CD4-positive, alpha-beta memory T cell (primary cell): Measurements from ENCODE around the gene TBP. TPM values are rescaled to one million over a fixed set of nuclear protein-coding genes. Genes with fewer than 3 reads are reported as not detected.

Source experiments
- CTCF ChIA-PET: fragments of 350-600 bp; sonication (Branson Sonifier 250); formaldehyde crosslinking; loops from one replicate; lab custom pipeline; 2021; ENCODE audit warnings: inconsistent platforms; ENCODE audit not compliant: partially characterized antibody; lab: Charles Lee
- POLR2A ChIA-PET: fragments of 350-600 bp; sonication (Branson Sonifier 250); formaldehyde crosslinking; loops from one replicate; lab custom pipeline; 2021; ENCODE audit not compliant: partially characterized antibody; lab: Charles Lee
- DNase-seq, 5 donors: peaks; one replicate each; pipeline versions ENCODE4 v3.0.0 to v3.0.0-alpha.2; 2020 to 2022; ENCODE audit warnings: mixed read lengths in 1 of 5
- H3K27ac ChIP-seq: one replicate; pipeline ENCODE4 v1.7.0; 2013; ENCODE audit warnings: low read depth, low read length
- H3K27me3 ChIP-seq: 2 replicates; pipeline ENCODE4 v1.7.0; 2013; ENCODE audit warnings: mild to moderate bottlenecking, low read length, moderate library complexity; ENCODE audit not compliant: insufficient read depth
- H3K36me3 ChIP-seq: 2 replicates; pipeline ENCODE4 v1.7.0; 2013; ENCODE audit warnings: mild to moderate bottlenecking, low read length, moderate library complexity; ENCODE audit not compliant: insufficient read depth
- H3K4me1 ChIP-seq: 2 replicates; pipeline ENCODE4 v1.7.0; 2013; ENCODE audit warnings: mild to moderate bottlenecking, low read length, moderate library complexity; ENCODE audit not compliant: insufficient read depth
- H3K4me3 ChIP-seq, 2 donors: one replicate each; pipeline ENCODE4 v1.7.0; 2013; ENCODE audit warnings: low read length in 2 of 2, mild to moderate bottlenecking in 1 of 2
- H3K9me3 ChIP-seq, 2 donors: one replicate each; pipeline ENCODE4 v1.7.0; 2013; ENCODE audit warnings: low read length in 2 of 2, control low read depth in 1 of 2; ENCODE audit not compliant: control insufficient read depth in 1 of 2
- H3K27ac Mint-ChIP-seq, 7 donors: one replicate each; pipeline ENCODE4 v1.8.0; 2020 to 2021; ENCODE audit warnings: mixed read lengths in 7 of 7, mild to moderate bottlenecking in 6 of 7, inconsistent platforms in 3 of 7, moderate library complexity in 3 of 7
- H3K27me3 Mint-ChIP-seq, 2 donors: one replicate each; pipeline ENCODE4 v1.8.0; 2020 to 2021; ENCODE audit warnings: mixed read lengths in 2 of 2
- H3K36me3 Mint-ChIP-seq, 2 donors: one replicate each; pipeline ENCODE4 v1.8.0; 2020 to 2021; ENCODE audit warnings: mixed read lengths in 2 of 2, inconsistent platforms in 1 of 2, mild to moderate bottlenecking in 1 of 2
- H3K4me1 Mint-ChIP-seq, 4 donors: one replicate each; pipeline ENCODE4 v1.8.0; 2020 to 2021; ENCODE audit warnings: mixed read lengths in 4 of 4, mild to moderate bottlenecking in 1 of 4
- H3K4me3 Mint-ChIP-seq, 8 donors: one replicate each; pipeline ENCODE4 v1.8.0; 2020 to 2021; ENCODE audit warnings: mixed read lengths in 8 of 8, mild to moderate bottlenecking in 7 of 8, moderate library complexity in 6 of 8, inconsistent platforms in 3 of 8
- H3K9me3 Mint-ChIP-seq, 8 donors: one replicate each; pipeline ENCODE4 v1.8.0; 2020 to 2021; ENCODE audit warnings: mixed read lengths in 8 of 8, mild to moderate bottlenecking in 5 of 8, inconsistent platforms in 3 of 8, moderate library complexity in 1 of 8
- intact Hi-C: fragments of 100-400 bp; cut with micrococcal nuclease; formaldehyde crosslinking; loops from one replicate; pipeline ENCODE4 v1.15.1; 2023
- polyA plus RNA-seq, 2 donors: library from polyadenylated mRNA; unstranded; fragments of 300-500 nt; fragmentation: Illumina TruSeq; gene quantifications; one replicate each; pipeline ENCODE4 v1.2.3, GENCODE V29; 2021
- total RNA-seq, 2 experiments: library from RNA; stranded (reverse); gene quantifications; one replicate each; pipeline ENCODE4 v1.2.3, GENCODE V29; 2021

Gene TBP
- total and polyA plus RNA-seq, 4 experiments from 2014 or later: 13.5 to 27.5 (median 24.8) TPM

GRCh38 chr6:170533792-170534191, 20.4 kb upstream of the TBP start:
- Mint-ChIP-seq H3K36me3 (peaks cover 37 to 57% of the 10 kb centered on the region in 2 donors), H3K4me3 (no peak overlapping the region), H3K27ac (no peak overlapping the region), H3K9me3 (no peaks in the 10 kb centered on the region), H3K27me3 (no peaks in the 10 kb centered on the region), H3K4me1 (peaks cover 0 to 7% (median under 1%) of the 10 kb centered on the region in 4 donors)
- Histone ChIP-seq H3K4me3 (no peak overlapping the region), H3K27me3 (no peaks in the 10 kb centered on the region), H3K9me3 (no peaks in the 10 kb centered on the region), H3K4me1 (no peaks in the 10 kb centered on the region), H3K36me3 (peaks cover 53% of the 10 kb centered on the region), H3K27ac (no peak overlapping the region)
- POLR2A ChIA-PET: no interaction called here
- DNase-seq: no peak
- CTCF ChIA-PET: interaction anchor here (1.1 to 6.1 kb wide), 3 partner anchors 584 to 745 kb away, joined by 3 to 54 read pairs (median 3); no protein-coding TSS in a partner anchor
- intact Hi-C loops: no loop called here

- Histone ChIP-seq H3K4me1 (no peaks in the 10 kb centered on the region), H3K4me3 (no peak overlapping the region), H3K27me3 (no peaks in the 10 kb centered on the region), H3K36me3 (peaks cover 65% of the 10 kb centered on the region), H3K9me3 (no peaks in the 10 kb centered on the region), H3K27ac (no peak overlapping the region)
- Mint-ChIP-seq H3K27ac (no peak overlapping the region), H3K4me3 (no peak overlapping the region), H3K27me3 (no peaks in the 10 kb centered on the region), H3K9me3 (no peaks in the 10 kb centered on the region), H3K4me1 (peaks cover 2 to 9% (median 4%) of the 10 kb centered on the region in 4 donors), H3K36me3 (peaks cover 46 to 65% of the 10 kb centered on the region in 2 donors)
- DNase-seq: no peak
- POLR2A ChIA-PET: no interaction called here
- CTCF ChIA-PET: interaction anchor here (1.1 to 1.3 kb wide), 2 partner anchors 585 to 746 kb away, joined by 3 read pairs; no protein-coding TSS in a partner anchor
- intact Hi-C loops: no loop called here
Observed at GRCh38 chr6:170535004-170535403, 19.2 kb upstream of the TBP start.

DNA sequence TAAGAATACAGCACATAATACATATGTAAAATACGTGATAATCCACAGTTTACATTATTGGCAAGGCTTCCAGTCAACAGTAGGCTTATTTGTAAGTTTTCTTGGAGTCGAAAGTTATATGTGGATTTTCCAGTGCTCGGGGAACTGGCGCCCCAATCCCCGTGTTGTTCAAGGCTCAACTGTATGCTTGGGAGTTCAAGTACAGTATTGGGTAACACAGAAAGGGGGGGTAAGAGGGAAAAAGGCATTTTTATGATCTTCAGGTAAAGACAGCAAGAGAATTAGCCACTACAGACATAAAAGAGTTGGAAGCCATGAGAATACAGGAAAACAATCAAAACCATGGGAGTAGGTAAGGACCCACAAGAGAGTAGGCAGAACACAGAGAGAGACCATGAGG, 17.5 kb upstream of the TBP start:
- H3K27me3 ChIP-seq: no peaks in the 10 kb centered on the region
- H3K4me1 ChIP-seq: no peaks in the 10 kb centered on the region
- Mint-ChIP-seq H3K9me3 (no peaks in the 10 kb centered on the region), H3K27me3 (no peaks in the 10 kb centered on the region), H3K4me1 (peaks cover 6 to 18% (median 18%) of the 10 kb centered on the region in 4 donors), H3K27ac (peak overlapping the region in 1 of 7 donors; percentile 35), H3K4me3 (no peak overlapping the region), H3K36me3 (peaks cover 59 to 81% of the 10 kb centered on the region in 2 donors)
- H3K9me3 ChIP-seq: no peaks in the 10 kb centered on the region
- H3K36me3 ChIP-seq: peaks cover 81% of the 10 kb centered on the region
- H3K27ac ChIP-seq: no peak overlapping the region
- no peak for DNase-seq
- CTCF ChIA-PET: no interaction called here
- POLR2A ChIA-PET: no interaction called here
- no peak overlapping the region for H3K4me3 ChIP-seq
- intact Hi-C loops: no loop called here

DNA sequence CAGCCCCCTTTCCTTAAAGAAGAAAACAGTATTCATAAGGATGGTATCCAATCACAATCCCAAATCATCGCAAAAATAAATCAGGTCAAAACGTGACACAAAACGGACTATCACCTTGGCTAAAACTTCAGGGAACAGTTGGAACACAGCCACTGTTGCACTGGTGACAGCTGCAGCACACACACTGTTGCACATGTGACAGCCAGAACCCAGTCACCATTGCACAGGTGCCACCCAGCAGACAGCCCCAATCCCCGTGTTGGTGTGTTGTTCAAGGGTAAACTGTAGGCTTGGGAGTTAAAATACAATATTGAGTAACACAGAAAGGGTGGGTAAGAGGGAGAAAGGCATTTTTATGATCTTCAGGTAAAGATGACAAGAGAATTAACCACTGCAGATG, 16.8 kb upstream of the TBP start:
- ChIA-PET CTCF (no interaction called here), POLR2A (no interaction called here)
- Mint-ChIP-seq H3K27me3 (no peaks in the 10 kb centered on the region), H3K9me3 (no peaks in the 10 kb centered on the region), H3K36me3 (peaks cover 59 to 82% of the 10 kb centered on the region in 2 donors), H3K4me1 (peaks cover 6 to 18% (median 18%) of the 10 kb centered on the region in 4 donors), H3K27ac (no peak overlapping the region), H3K4me3 (no peak overlapping the region)
- no peak for DNase-seq
- H3K27ac ChIP-seq: no peak overlapping the region
- no peaks in the 10 kb centered on the region for H3K9me3 ChIP-seq
- H3K36me3 ChIP-seq: peaks cover 88% of the 10 kb centered on the region
- intact Hi-C loops: no loop called here
- H3K27me3 ChIP-seq: no peaks in the 10 kb centered on the region
- no peaks in the 10 kb centered on the region for H3K4me1 ChIP-seq
- H3K4me3 ChIP-seq: no peak overlapping the region

GRCh38 chr6:170542031-170542719, 12.0 kb upstream of the TBP start:
- Mint-ChIP-seq H3K4me1 (peaks cover 10 to 27% (median 20%) of the 10 kb centered on the region in 4 donors), H3K4me3 (no peak overlapping the region), H3K27me3 (no peaks in the 10 kb centered on the region), H3K36me3 (peaks cover 48 to 88% of the 10 kb centered on the region in 2 donors), H3K9me3 (no peaks in the 10 kb centered on the region), H3K27ac (peak overlapping the region in 2 of 7 donors; percentile 41 to 55)
- Histone ChIP-seq H3K36me3 (peaks cover 91% of the 10 kb centered on the region), H3K4me1 (no peaks in the 10 kb centered on the region), H3K27me3 (no peaks in the 10 kb centered on the region), H3K27ac (no peak overlapping the region), H3K4me3 (no peak overlapping the region), H3K9me3 (no peaks in the 10 kb centered on the region)
- CTCF ChIA-PET: interaction anchor here (1.2 to 3.1 kb wide), 2 partner anchors 12 to 752 kb away, joined by 4 to 25 read pairs; no protein-coding TSS in a partner anchor
- POLR2A ChIA-PET: interaction anchor here (2.6 kb wide), 1 partner anchor 12 kb away, joined by 7 read pairs; the partner anchor contains the start of gene TBP
- DNase-seq: no peak
- intact Hi-C loops: no loop called here

GRCh38 chr6:170545405-170545804, 8.8 kb upstream of the TBP start:
- POLR2A ChIA-PET: interaction anchor here (1.2 kb wide), 1 partner anchor 8 kb away, joined by 4 read pairs; no protein-coding TSS in a partner anchor
- peaks cover 48 to 93% of the 10 kb centered on the region in 2 donors for H3K36me3 Mint-ChIP-seq
- H3K27me3 Mint-ChIP-seq: no peaks in the 10 kb centered on the region
- H3K4me1 Mint-ChIP-seq: peaks cover 19 to 30% (median 25%) of the 10 kb centered on the region in 4 donors
- Histone ChIP-seq H3K27me3 (no peaks in the 10 kb centered on the region), H3K36me3 (peaks cover 85% of the 10 kb centered on the region), H3K9me3 (no peaks in the 10 kb centered on the region), H3K27ac (no peak overlapping the region), H3K4me1 (peaks cover 19% of the 10 kb centered on the region), H3K4me3 (no peak overlapping the region)
- CTCF ChIA-PET: no interaction called here
- DNase-seq: no peak
- H3K9me3 Mint-ChIP-seq: no peaks in the 10 kb centered on the region
- peak overlapping the region in 1 of 7 donors; percentile 35 for H3K27ac Mint-ChIP-seq
- intact Hi-C loops: no loop called here
- H3K4me3 Mint-ChIP-seq: no peak overlapping the region

GRCh38 chr6:170552765-170553533, 1.2 kb upstream of the TBP start, which contains the start of gene PSMB1:
PSMB1 (minus strand) TSS chr6:170553307; CDS start chr6:170553242, 65 bp downstream.
- peaks cover 22% of the 10 kb centered on the region for H3K36me3 ChIP-seq
- H3K27ac ChIP-seq: peak within 1 kb of the TSS; percentile 94
- POLR2A ChIA-PET: interaction anchor here (0.9 to 4.1 kb wide), 13 partner anchors 7 to 851 kb away, joined by 3 to 94 read pairs (median 7); partner anchors contain the start of genes C6orf120, DYNLT2, ERMARD and FAM120B
- intact Hi-C loops: no loop called here
- H3K27ac Mint-ChIP-seq: no peak within 1 kb of the TSS
- no peak within 1 kb of the TSS for H3K4me3 Mint-ChIP-seq
- CTCF ChIA-PET: interaction anchor here (0.8 to 1.8 kb wide), 4 partner anchors 22 to 1658 kb away, joined by 3 to 9 read pairs (median 5); partner anchors contain the start of gene PDCD2
- DNase-seq: peak; percentile 69 to 82 (median 72)
- no peaks in the 10 kb centered on the region for H3K27me3 ChIP-seq
- H3K9me3 Mint-ChIP-seq: no peaks in the 10 kb centered on the region
- no peaks in the 10 kb centered on the region for H3K27me3 Mint-ChIP-seq
- peaks cover 3 to 37% (median 15%) of the 10 kb centered on the region in 4 donors for H3K4me1 Mint-ChIP-seq
- peaks cover 60% of the 10 kb centered on the region for H3K4me1 ChIP-seq
- H3K4me3 ChIP-seq: peak within 1 kb of the TSS; percentile 63 to 85
- H3K36me3 Mint-ChIP-seq: peaks cover 21 to 38% of the 10 kb centered on the region in 2 donors
- no peaks in the 10 kb centered on the region for H3K9me3 ChIP-seq
